B cell (primary cell): ENCODE results near the gene PTPRT. TPM values are rescaled to one million over a fixed set of nuclear protein-coding genes. Genes with fewer than 3 reads are reported as not detected.

Experiments used
- ATAC-seq: fragments of 200-7000 bp; cut with Tn5 transposase; one replicate; pipeline ENCODE4 v1.10.0; 2021; ENCODE audit warnings: low read depth, mild to moderate bottlenecking, moderate number of reproducible peaks, moderate library complexity
- CTCF ChIA-PET: fragments of 350-600 bp; sonication (Branson Sonifier 250); formaldehyde crosslinking; loops from one replicate; lab custom pipeline; 2021; ENCODE audit warnings: antibody characterized with exemption, inconsistent platforms; lab: Charles Lee
- POLR2A ChIA-PET: fragments of 350-600 bp; sonication (Branson Sonifier 250); formaldehyde crosslinking; loops from one replicate; lab custom pipeline; 2021; ENCODE audit warnings: antibody characterized with exemption; lab: Charles Lee
- DNase-seq: peaks from one replicate; pipeline ENCODE4 v3.0.0; 2013
- H2AFZ ChIP-seq: 2 replicates; pipeline ENCODE4 v1.6.1; 2012; ENCODE audit warnings: mild to moderate bottlenecking, low read depth, low read length; ENCODE audit not compliant: insufficient read depth, poor library complexity, severe bottlenecking
- H3K27ac ChIP-seq, 2 donors: 1 replicate in 1 of 2; 2 replicates in 1 of 2; pipeline ENCODE4 v1.5.1; 2012 to 2013; ENCODE audit warnings: low read length in 2 of 2, mild to moderate bottlenecking in 2 of 2, moderate library complexity in 1 of 2
- H3K27me3 ChIP-seq, 4 experiments: fragments of 200-600 bp in 1 of 4; sonication (generic) in 1 of 4; replicated peaks in 1 of 4; 1 replicate in 2 of 4; 2 replicates in 2 of 4; pipeline versions ENCODE4 v1.6.1 to v1.7.0; 2013 to 2016; ENCODE audit warnings: low read length in 3 of 4, mild to moderate bottlenecking in 2 of 4, mixed read lengths in 1 of 4, moderate library complexity in 1 of 4; ENCODE audit not compliant: insufficient read depth in 4 of 4, control insufficient read depth in 3 of 4; ENCODE audit errors: control extremely low read depth in 1 of 4
- H3K36me3 ChIP-seq, 2 experiments: replicated peaks in 1 of 2; 1 replicate in 1 of 2; 2 replicates in 1 of 2; pipeline versions ENCODE4 v1.6.1 to v1.7.1; 2013; ENCODE audit warnings: low read length in 1 of 2; ENCODE audit not compliant: insufficient read depth in 2 of 2, control insufficient read depth in 1 of 2; ENCODE audit errors: control extremely low read depth in 1 of 2, extremely low read depth in 1 of 2
- H3K4me1 ChIP-seq, 2 donors: fragments of 200-600 bp in 1 of 2; sonication (generic) in 1 of 2; 1 replicate in 1 of 2; 2 replicates in 1 of 2; pipeline versions ENCODE4 v1.5.1 to v1.6.1; 2013 to 2017; ENCODE audit warnings: low read length in 2 of 2; ENCODE audit not compliant: control insufficient read depth in 2 of 2, insufficient read depth in 2 of 2
- H3K4me2 ChIP-seq: replicated peaks from 2 replicates; pipeline ENCODE3; 2012; ENCODE audit warnings: mild to moderate bottlenecking, low read depth, low read length; ENCODE audit not compliant: poor library complexity, severe bottlenecking
- H3K4me3 ChIP-seq, 5 experiments: fragments of 200-600 bp in 1 of 5; sonication (generic) in 1 of 5; 1 replicate in 3 of 5; 2 replicates in 2 of 5; pipeline versions ENCODE4 v1.5.1 to v1.7.0; 2011 to 2016; ENCODE audit warnings: low read length in 4 of 5, mild to moderate bottlenecking in 4 of 5, low read depth in 2 of 5, control low read depth in 1 of 5, moderate library complexity in 1 of 5; ENCODE audit not compliant: insufficient read depth in 1 of 5; ENCODE audit errors: control extremely low read depth in 1 of 5, extremely low read depth in 1 of 5
- H3K79me2 ChIP-seq: fragments of 200-600 bp; sonication (generic); one replicate; pipeline ENCODE4 v1.6.0; 2016; ENCODE audit warnings: low read length; ENCODE audit not compliant: control insufficient read depth, insufficient read depth
- H3K9ac ChIP-seq: fragments of 200-600 bp; sonication (generic); 2 replicates; pipeline ENCODE4 v1.6.1; 2017; ENCODE audit warnings: mild to moderate bottlenecking, low read length, moderate library complexity
- H3K9me3 ChIP-seq, 3 donors: one replicate each; pipeline versions ENCODE4 v1.6.1 to v1.7.1; 2013; ENCODE audit warnings: low read length in 2 of 3; ENCODE audit not compliant: control insufficient read depth in 2 of 3, insufficient read depth in 1 of 3; ENCODE audit errors: control extremely low read depth in 1 of 3
- H4K20me1 ChIP-seq: 2 replicates; pipeline ENCODE4 v1.6.0; 2012; ENCODE audit warnings: mild to moderate bottlenecking, low read length; ENCODE audit not compliant: insufficient read depth, control insufficient read depth, poor library complexity, severe bottlenecking
- H3K27ac Mint-ChIP-seq: one replicate; pipeline ENCODE4 v1.8.0; 2021; ENCODE audit warnings: mixed read lengths
- H3K27me3 Mint-ChIP-seq: one replicate; pipeline ENCODE4 v1.8.0; 2021; ENCODE audit warnings: mixed read lengths
- H3K4me1 Mint-ChIP-seq: one replicate; pipeline ENCODE4 v1.8.0; 2021; ENCODE audit warnings: mixed read lengths
- H3K4me3 Mint-ChIP-seq: one replicate; pipeline ENCODE4 v1.8.0; 2021; ENCODE audit warnings: mixed read lengths
- H3K9me3 Mint-ChIP-seq: one replicate; pipeline ENCODE4 v1.8.0; 2022; ENCODE audit warnings: mixed read lengths; ENCODE audit not compliant: insufficient read depth
- CTCF ChIP-seq: fragments of 200-600 bp; IDR thresholded peaks from one replicate; pipeline ENCODE4 v1.8.0; 2022; ENCODE audit warnings: antibody characterized with exemption, mild to moderate bottlenecking
- EZH2 ChIP-seq: IDR thresholded peaks from 2 replicates; pipeline ENCODE4 v1.6.1; 2012; ENCODE audit warnings: borderline replicate concordance, low read depth, mild to moderate bottlenecking, moderate library complexity, low read length; ENCODE audit not compliant: insufficient read depth, poor library complexity, severe bottlenecking
- WGBS: methylation state at CpG from one replicate; pipeline ENCODE4 v1.1.5; 2013; ENCODE audit warnings: missing lambda C conversion rate; ENCODE audit not compliant: insufficient coverage; 5-methylcytosine and 5-hydroxymethylcytosine counted together
- intact Hi-C: fragments of 100-400 bp; cut with micrococcal nuclease; formaldehyde crosslinking; loops from one replicate; pipeline ENCODE4 v1.10.0; 2022
- polyA plus RNA-seq: library from polyadenylated mRNA; depleted of rRNA; stranded (reverse); fragments of >200 nt; gene quantifications from 2 replicates; pipeline ENCODE4 v1.2.3, GENCODE V29; 2012
- total RNA-seq, 2 donors: library from RNA; stranded (reverse); fragments of 120-200 nt in 1 of 2; gene quantifications; 1 replicate in 1 of 2; 2 replicates in 1 of 2; pipeline versions ENCODE4 v1.2.3 to v1.2.4, GENCODE V29; 2013 to 2022

The PTPRT gene
- total and polyA plus RNA-seq, 2 donors (not counting 1 experiment from before 2014, with no cell fraction given) = not detected

- no peak overlapping the region for H2AFZ ChIP-seq
- WGBS = no CpG with 5 or more reads among the region's 6 CpGs
- H3K27me3 ChIP-seq = no peaks in the 10 kb centered on the region
- ATAC-seq (no peak), DNase-seq (no peak)
- H3K4me1 Mint-ChIP-seq = no peaks in the 10 kb centered on the region
- no peak overlapping the region for H3K27ac Mint-ChIP-seq
- intact Hi-C loops = no loop called here
- no peak overlapping the region for H3K4me3 Mint-ChIP-seq
- H4K20me1 ChIP-seq = no peaks in the 10 kb centered on the region
- H3K9me3 Mint-ChIP-seq = no peaks in the 10 kb centered on the region
- TF ChIP-seq CTCF (no peak), EZH2 (no peak)
- H3K9ac ChIP-seq = no peak overlapping the region
- H3K9me3 ChIP-seq = no peaks in the 10 kb centered on the region
- no peak overlapping the region for H3K27ac ChIP-seq
- H3K27me3 Mint-ChIP-seq = no peaks in the 10 kb centered on the region
- H3K4me3 ChIP-seq = no peak overlapping the region
- H3K36me3 ChIP-seq = no peaks in the 10 kb centered on the region
- ChIA-PET POLR2A (no interaction called here), CTCF (no interaction called here)
- H3K4me1 ChIP-seq = no peaks in the 10 kb centered on the region
- no peak overlapping the region for H3K4me2 ChIP-seq
- H3K79me2 ChIP-seq = no peaks in the 10 kb centered on the region
Observed at GRCh38 chr20:43003318-43003944, 186.3 kb downstream of the PTPRT start.

GRCh38 chr20:42996141-42996540 is 193.6 kb downstream of the PTPRT start:
- TF ChIP-seq CTCF = no peak
- no peak for TF ChIP-seq EZH2
- no peaks in the 10 kb centered on the region for H3K79me2 ChIP-seq
- ChIA-PET POLR2A (no interaction called here), CTCF (no interaction called here)
- intact Hi-C loops = no loop called here
- Mint-ChIP-seq H3K27ac (no peak overlapping the region), H3K4me1 (no peaks in the 10 kb centered on the region), H3K27me3 (no peaks in the 10 kb centered on the region), H3K4me3 (no peak overlapping the region), H3K9me3 (peaks cover 4% of the 10 kb centered on the region)
- H3K4me2 ChIP-seq = no peak overlapping the region
- H3K9me3 ChIP-seq = no peaks in the 10 kb centered on the region
- DNase-seq (no peak), ATAC-seq (no peak)
- no peaks in the 10 kb centered on the region for H4K20me1 ChIP-seq
- no peaks in the 10 kb centered on the region for H3K27me3 ChIP-seq
- H2AFZ ChIP-seq = no peak overlapping the region
- no peak overlapping the region for H3K4me3 ChIP-seq
- no peaks in the 10 kb centered on the region for H3K4me1 ChIP-seq
- 83% methylated on average over 2 of the region's 2 CpGs for WGBS
- H3K9ac ChIP-seq = no peak overlapping the region
- no peaks in the 10 kb centered on the region for H3K36me3 ChIP-seq
- H3K27ac ChIP-seq = no peak overlapping the region
